Measurements from ENCODE around the gene TULP4. TPM values are rescaled to one million over a fixed set of nuclear protein-coding genes. Genes with fewer than 3 reads are reported as not detected.

The TULP4 gene, protein sequence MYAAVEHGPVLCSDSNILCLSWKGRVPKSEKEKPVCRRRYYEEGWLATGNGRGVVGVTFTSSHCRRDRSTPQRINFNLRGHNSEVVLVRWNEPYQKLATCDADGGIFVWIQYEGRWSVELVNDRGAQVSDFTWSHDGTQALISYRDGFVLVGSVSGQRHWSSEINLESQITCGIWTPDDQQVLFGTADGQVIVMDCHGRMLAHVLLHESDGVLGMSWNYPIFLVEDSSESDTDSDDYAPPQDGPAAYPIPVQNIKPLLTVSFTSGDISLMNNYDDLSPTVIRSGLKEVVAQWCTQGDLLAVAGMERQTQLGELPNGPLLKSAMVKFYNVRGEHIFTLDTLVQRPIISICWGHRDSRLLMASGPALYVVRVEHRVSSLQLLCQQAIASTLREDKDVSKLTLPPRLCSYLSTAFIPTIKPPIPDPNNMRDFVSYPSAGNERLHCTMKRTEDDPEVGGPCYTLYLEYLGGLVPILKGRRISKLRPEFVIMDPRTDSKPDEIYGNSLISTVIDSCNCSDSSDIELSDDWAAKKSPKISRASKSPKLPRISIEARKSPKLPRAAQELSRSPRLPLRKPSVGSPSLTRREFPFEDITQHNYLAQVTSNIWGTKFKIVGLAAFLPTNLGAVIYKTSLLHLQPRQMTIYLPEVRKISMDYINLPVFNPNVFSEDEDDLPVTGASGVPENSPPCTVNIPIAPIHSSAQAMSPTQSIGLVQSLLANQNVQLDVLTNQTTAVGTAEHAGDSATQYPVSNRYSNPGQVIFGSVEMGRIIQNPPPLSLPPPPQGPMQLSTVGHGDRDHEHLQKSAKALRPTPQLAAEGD (N-terminal part only)
- 1 to 10 TPM; 3.5 to 7.6 TPM for polyA plus RNA-seq

DNA sequence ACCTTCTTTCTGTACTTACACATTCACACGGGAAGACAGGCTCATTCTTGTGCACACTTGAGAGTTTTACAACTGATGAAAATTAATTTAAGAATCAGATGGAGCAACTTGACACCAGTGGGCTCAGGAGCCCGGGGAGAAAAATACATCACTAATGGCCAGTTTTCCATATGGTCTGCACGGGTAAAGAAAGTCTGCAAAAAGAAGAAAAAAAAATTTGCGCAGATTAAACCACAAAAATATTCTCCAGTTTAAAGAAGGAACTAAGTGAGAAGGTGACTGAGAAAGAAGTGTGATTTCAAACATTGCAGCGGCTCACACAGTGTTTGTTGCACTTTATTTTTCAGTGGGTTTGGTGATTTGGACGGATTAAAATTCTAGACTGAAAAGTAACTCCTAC is at the start of gene TULP4:
TULP4 (plus strand) TSS at position 301 of the 400 bp plus-strand sequence. CDS start 1,552 bp downstream, outside the sequence.
- no peaks in the 10 kb centered on the region for H3K27me3 ChIP-seq (ENCODE audit: control insufficient read depth in 1 of 2, insufficient read depth in 2 of 2, low read length in 2 of 2)
- H3K27ac ChIP-seq (ENCODE audit: low read depth in 2 of 2, low read length in 1 of 2), result no peak within 1 kb of the TSS
- peaks cover 0 to 4% of the 10 kb centered on the region in 2 donors for H3K36me3 ChIP-seq (ENCODE audit: control insufficient read depth in 2 of 2, insufficient read depth in 2 of 2, low read length in 1 of 2)
- no peaks in the 10 kb centered on the region for H3K4me1 ChIP-seq (ENCODE audit: control insufficient read depth in 2 of 2, insufficient read depth in 2 of 2, low read length in 1 of 2)
- 80 to 83% methylated on average over 6 of the region's 6 CpGs for WGBS, 2 donors
- peaks cover 0 to 2% of the 10 kb centered on the region in 2 donors for H3K9me3 ChIP-seq (ENCODE audit: control insufficient read depth in 2 of 2, insufficient read depth in 1 of 2, low read depth in 1 of 2, low read length in 1 of 2)
- H3K4me3 ChIP-seq (ENCODE audit: low read depth in 1 of 2, low read length in 2 of 2), result no peak within 1 kb of the TSS

DNA sequence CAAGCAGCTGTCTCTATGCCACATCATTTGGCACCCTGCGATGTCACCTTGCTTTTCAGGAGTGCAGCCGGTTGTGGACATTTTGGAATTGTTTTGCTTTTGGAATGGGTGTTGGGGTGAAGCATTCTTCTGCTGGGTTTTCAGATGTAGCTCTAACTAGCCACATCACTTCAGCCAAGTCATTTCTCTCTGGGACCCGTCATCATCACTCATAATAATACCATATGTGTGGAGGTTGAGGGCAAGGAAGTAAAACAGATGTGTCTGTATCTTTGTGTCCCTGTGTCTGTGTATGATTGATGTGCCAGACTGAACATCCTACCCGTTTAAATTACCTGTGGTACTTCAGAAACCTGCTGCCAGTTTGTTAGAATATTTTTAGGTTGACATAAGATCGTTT is 49.5 kb upstream of the TULP4 start:
- peaks cover 0 to 3% of the 10 kb centered on the region in 2 donors for H3K36me3 ChIP-seq (ENCODE audit: control insufficient read depth in 2 of 2, insufficient read depth in 2 of 2, low read length in 1 of 2)
- H3K4me3 ChIP-seq (ENCODE audit: low read depth in 1 of 2, low read length in 2 of 2), result no peak overlapping the region
- H3K27ac ChIP-seq (ENCODE audit: low read depth in 2 of 2, low read length in 1 of 2), result no peak overlapping the region
- no peaks in the 10 kb centered on the region for H3K4me1 ChIP-seq (ENCODE audit: control insufficient read depth in 2 of 2, insufficient read depth in 2 of 2, low read length in 1 of 2)
- H3K9me3 ChIP-seq (ENCODE audit: control insufficient read depth in 2 of 2, insufficient read depth in 1 of 2, low read depth in 1 of 2, low read length in 1 of 2), result no peaks in the 10 kb centered on the region
- WGBS, 2 donors, result 71 to 73% methylated on average over 5 of the region's 5 CpGs
- H3K27me3 ChIP-seq (ENCODE audit: control insufficient read depth in 1 of 2, insufficient read depth in 2 of 2, low read length in 2 of 2), result no peaks in the 10 kb centered on the region

DNA sequence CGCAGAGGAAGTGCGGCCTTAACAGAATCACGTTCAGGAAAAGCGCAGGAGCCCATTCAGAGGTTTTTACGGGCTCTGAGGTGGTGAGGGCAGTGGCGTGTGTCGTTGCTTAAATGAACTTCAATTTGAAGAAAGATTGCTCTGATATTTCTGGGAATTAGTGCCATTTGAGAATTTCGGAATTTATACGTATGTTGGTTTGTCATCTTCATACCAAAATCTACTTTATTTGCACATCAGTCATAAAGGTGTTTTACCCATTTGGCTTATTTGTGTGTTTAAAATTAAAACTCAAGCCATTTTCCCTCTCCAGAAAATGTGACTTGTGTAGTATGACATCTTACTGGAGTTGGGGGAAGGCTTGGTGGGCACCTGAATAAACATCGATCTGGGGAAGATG is 48.1 kb upstream of the TULP4 start:
- H3K27me3 ChIP-seq (ENCODE audit: control insufficient read depth in 1 of 2, insufficient read depth in 2 of 2, low read length in 2 of 2), result no peaks in the 10 kb centered on the region
- no peak overlapping the region for H3K27ac ChIP-seq (ENCODE audit: low read depth in 2 of 2, low read length in 1 of 2)
- 97 to 98% methylated on average over 10 of the region's 10 CpGs for WGBS, 2 donors
- H3K4me1 ChIP-seq (ENCODE audit: control insufficient read depth in 2 of 2, insufficient read depth in 2 of 2, low read length in 1 of 2), result no peaks in the 10 kb centered on the region
- H3K36me3 ChIP-seq (ENCODE audit: control insufficient read depth in 2 of 2, insufficient read depth in 2 of 2, low read length in 1 of 2), result peaks cover 0 to 3% of the 10 kb centered on the region in 2 donors
- H3K9me3 ChIP-seq (ENCODE audit: control insufficient read depth in 2 of 2, insufficient read depth in 1 of 2, low read depth in 1 of 2, low read length in 1 of 2), result no peaks in the 10 kb centered on the region
- no peak overlapping the region for H3K4me3 ChIP-seq (ENCODE audit: low read depth in 1 of 2, low read length in 2 of 2)

DNA sequence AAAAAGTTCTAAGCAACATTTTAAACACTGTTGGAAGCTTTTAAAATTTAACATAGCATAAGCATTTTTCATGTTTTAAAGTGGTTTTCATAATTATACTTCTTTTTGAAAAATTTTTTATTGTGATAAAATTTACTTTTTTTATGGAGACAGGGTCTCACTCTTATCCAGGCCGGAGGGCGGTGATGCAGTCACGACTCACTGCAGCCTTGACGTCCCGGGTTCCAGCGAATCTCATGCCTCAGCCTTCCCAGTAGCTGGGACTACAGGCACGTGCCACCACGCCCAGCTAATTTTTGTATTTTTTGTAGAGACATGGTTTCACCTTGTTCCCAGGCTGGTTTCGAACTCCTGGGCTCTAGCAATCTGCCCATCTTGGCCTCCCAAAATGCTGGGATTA is 46.1 kb upstream of the TULP4 start:
- 96 to 98% methylated on average over 9 of the region's 9 CpGs for WGBS, 2 donors
- Histone ChIP-seq H3K27me3 (ENCODE audit: control insufficient read depth in 1 of 2, insufficient read depth in 2 of 2, low read length in 2 of 2) (no peaks in the 10 kb centered on the region), H3K4me1 (ENCODE audit: control insufficient read depth in 2 of 2, insufficient read depth in 2 of 2, low read length in 1 of 2) (no peaks in the 10 kb centered on the region), H3K9me3 (ENCODE audit: control insufficient read depth in 2 of 2, insufficient read depth in 1 of 2, low read depth in 1 of 2, low read length in 1 of 2) (no peaks in the 10 kb centered on the region), H3K27ac (ENCODE audit: low read depth in 2 of 2, low read length in 1 of 2) (no peak overlapping the region), H3K4me3 (ENCODE audit: low read depth in 1 of 2, low read length in 2 of 2) (no peak overlapping the region), H3K36me3 (ENCODE audit: control insufficient read depth in 2 of 2, insufficient read depth in 2 of 2, low read length in 1 of 2) (peaks cover 0 to 3% of the 10 kb centered on the region in 2 donors)

DNA sequence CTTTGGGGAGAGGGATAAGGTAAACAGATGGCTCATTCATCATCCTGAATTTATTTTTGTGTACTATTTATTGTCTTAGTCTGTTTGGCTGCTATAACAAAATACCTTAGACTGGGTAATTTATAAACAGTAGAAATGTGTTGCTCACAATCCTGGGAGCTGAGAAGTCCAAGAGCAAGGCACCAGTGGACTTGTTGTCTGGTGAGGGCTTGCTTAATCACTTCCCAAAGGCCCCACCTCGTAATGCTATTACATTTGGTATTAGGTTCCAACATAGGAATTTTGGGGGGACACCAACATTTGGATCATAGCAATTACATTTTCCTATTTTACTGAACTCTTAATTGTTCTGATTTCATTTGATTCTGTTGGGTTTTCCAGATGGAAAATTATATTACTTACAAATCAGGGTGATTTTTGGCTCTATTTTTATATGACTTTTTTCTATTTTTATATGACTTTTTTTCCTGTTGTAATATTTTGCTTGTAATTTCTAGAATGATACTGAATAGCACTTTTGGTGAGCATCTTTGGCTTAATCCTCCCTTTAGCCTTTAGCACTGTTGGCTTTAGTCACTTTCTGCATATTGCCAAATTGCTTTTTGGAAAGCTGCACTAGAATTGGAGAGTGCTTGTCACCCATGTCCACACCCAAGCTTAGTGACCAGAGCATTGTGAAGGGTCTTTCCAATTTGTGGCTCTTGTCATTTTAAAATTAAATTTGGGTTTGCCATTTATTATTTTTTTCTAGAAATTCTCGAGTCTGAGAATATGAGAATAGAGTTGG is 43.7 kb upstream of the TULP4 start:
- Histone ChIP-seq H3K4me3 (ENCODE audit: low read depth in 1 of 2, low read length in 2 of 2) (no peak overlapping the region), H3K27me3 (ENCODE audit: control insufficient read depth in 1 of 2, insufficient read depth in 2 of 2, low read length in 2 of 2) (no peaks in the 10 kb centered on the region), H3K27ac (ENCODE audit: low read depth in 2 of 2, low read length in 1 of 2) (no peak overlapping the region), H3K4me1 (ENCODE audit: control insufficient read depth in 2 of 2, insufficient read depth in 2 of 2, low read length in 1 of 2) (no peaks in the 10 kb centered on the region), H3K9me3 (ENCODE audit: control insufficient read depth in 2 of 2, insufficient read depth in 1 of 2, low read depth in 1 of 2, low read length in 1 of 2) (no peaks in the 10 kb centered on the region), H3K36me3 (ENCODE audit: control insufficient read depth in 2 of 2, insufficient read depth in 2 of 2, low read length in 1 of 2) (no peaks in the 10 kb centered on the region)
- 67 to 72% methylated on average over 2 of the region's 2 CpGs for WGBS, 2 donors

DNA sequence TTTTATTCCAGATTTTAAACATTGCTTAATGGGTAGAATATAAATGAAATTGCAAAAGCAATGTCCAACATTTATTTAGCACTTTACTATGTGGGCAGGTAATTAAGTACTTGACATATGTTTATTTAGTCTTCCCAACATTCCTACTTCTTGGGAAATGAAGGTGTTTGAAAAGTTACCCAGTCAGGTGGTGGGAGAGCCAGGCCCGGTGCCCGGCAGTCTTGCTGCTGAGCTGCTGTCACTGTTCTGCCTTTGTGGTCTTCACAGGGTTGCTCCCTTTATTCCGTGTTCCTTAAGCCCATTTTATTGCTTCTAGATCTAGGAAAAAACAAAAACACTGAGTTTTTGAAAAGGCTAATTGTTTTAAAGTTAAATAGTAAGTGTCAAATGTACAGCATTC is 42.6 kb upstream of the TULP4 start:
- no peak overlapping the region for H3K4me3 ChIP-seq (ENCODE audit: low read depth in 1 of 2, low read length in 2 of 2)
- WGBS, 2 donors, result 86 to 89% methylated on average over 3 of the region's 3 CpGs
- no peaks in the 10 kb centered on the region for H3K27me3 ChIP-seq (ENCODE audit: control insufficient read depth in 1 of 2, insufficient read depth in 2 of 2, low read length in 2 of 2)
- no peaks in the 10 kb centered on the region for H3K9me3 ChIP-seq (ENCODE audit: control insufficient read depth in 2 of 2, insufficient read depth in 1 of 2, low read depth in 1 of 2, low read length in 1 of 2)
- H3K4me1 ChIP-seq (ENCODE audit: control insufficient read depth in 2 of 2, insufficient read depth in 2 of 2, low read length in 1 of 2), result no peaks in the 10 kb centered on the region
- no peaks in the 10 kb centered on the region for H3K36me3 ChIP-seq (ENCODE audit: control insufficient read depth in 2 of 2, insufficient read depth in 2 of 2, low read length in 1 of 2)
- H3K27ac ChIP-seq (ENCODE audit: low read depth in 2 of 2, low read length in 1 of 2), result no peak overlapping the region

DNA sequence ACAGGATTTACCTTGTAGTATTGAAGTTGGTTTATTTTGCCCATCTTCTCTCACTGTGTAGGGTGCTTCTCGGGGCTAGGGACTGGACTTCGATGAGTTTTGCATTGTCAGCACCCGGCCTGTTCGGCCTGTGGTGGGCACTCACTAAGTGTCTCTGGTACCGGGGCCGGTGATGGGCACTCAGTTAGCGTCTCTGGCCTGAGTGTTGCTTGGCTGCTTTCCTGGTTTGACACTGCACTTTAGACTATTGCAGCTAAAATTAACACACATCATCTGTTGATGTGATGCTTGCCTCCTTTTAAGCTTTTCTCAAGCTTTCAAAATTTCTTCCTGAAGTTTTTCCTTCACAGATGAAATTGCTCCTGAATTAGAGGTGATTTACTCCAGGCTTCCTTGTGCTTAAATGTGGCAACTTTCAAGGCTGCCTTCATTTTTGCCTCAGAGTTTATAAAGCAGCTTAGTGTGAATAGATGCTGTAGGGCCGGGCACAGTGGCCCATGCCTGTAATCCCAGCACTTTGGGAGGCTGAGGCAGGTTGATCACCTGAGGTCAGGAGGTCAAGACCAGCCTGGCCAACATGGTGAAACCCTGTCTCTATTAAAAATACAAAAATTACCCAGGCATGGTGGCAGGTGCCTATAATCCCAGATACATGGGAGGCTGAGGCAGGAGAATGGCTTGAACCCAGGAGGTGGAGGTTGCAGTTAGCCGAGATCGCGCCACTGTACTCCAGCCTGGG is 41.7 kb upstream of the TULP4 start:
- WGBS, 2 donors, result 87 to 88% methylated on average over 11 of the region's 11 CpGs
- H3K36me3 ChIP-seq (ENCODE audit: control insufficient read depth in 2 of 2, insufficient read depth in 2 of 2, low read length in 1 of 2), result peaks cover 0 to 3% of the 10 kb centered on the region in 2 donors
- no peaks in the 10 kb centered on the region for H3K27me3 ChIP-seq (ENCODE audit: control insufficient read depth in 1 of 2, insufficient read depth in 2 of 2, low read length in 2 of 2)
- H3K4me1 ChIP-seq (ENCODE audit: control insufficient read depth in 2 of 2, insufficient read depth in 2 of 2, low read length in 1 of 2), result no peaks in the 10 kb centered on the region
- H3K9me3 ChIP-seq (ENCODE audit: control insufficient read depth in 2 of 2, insufficient read depth in 1 of 2, low read depth in 1 of 2, low read length in 1 of 2), result no peaks in the 10 kb centered on the region
- H3K4me3 ChIP-seq (ENCODE audit: low read depth in 1 of 2, low read length in 2 of 2), result no peak overlapping the region
- no peak overlapping the region for H3K27ac ChIP-seq (ENCODE audit: low read depth in 2 of 2, low read length in 1 of 2)

DNA sequence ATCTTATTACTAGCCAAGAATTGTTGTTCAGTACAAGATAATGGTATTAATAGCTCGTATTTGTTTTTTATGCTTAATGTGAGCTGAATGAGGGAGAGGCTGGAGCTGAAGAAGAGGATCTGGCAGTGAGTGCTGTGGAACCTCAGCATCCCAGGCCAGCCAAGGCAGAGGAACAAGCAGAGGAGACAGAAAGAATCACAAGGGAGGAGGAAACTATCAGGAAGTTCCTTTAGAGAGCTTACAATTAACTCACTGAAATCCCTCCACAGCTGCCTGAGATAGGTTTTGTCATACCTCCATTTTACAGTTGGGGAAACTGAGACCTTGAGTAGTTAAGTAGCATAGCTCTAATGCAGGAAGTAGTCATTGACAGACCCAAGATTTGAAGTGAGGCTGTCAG is 39.9 kb upstream of the TULP4 start:
- no peaks in the 10 kb centered on the region for H3K4me1 ChIP-seq (ENCODE audit: control insufficient read depth in 2 of 2, insufficient read depth in 2 of 2, low read length in 1 of 2)
- H3K9me3 ChIP-seq (ENCODE audit: control insufficient read depth in 2 of 2, insufficient read depth in 1 of 2, low read depth in 1 of 2, low read length in 1 of 2), result no peaks in the 10 kb centered on the region
- no peak overlapping the region for H3K4me3 ChIP-seq (ENCODE audit: low read depth in 1 of 2, low read length in 2 of 2)
- 88 to 100% methylated on average over 1 of the region's 1 CpG for WGBS, 2 donors
- no peaks in the 10 kb centered on the region for H3K27me3 ChIP-seq (ENCODE audit: control insufficient read depth in 1 of 2, insufficient read depth in 2 of 2, low read length in 2 of 2)
- no peak overlapping the region for H3K27ac ChIP-seq (ENCODE audit: low read depth in 2 of 2, low read length in 1 of 2)
- H3K36me3 ChIP-seq (ENCODE audit: control insufficient read depth in 2 of 2, insufficient read depth in 2 of 2, low read length in 1 of 2), result peaks cover 0 to 3% of the 10 kb centered on the region in 2 donors

DNA sequence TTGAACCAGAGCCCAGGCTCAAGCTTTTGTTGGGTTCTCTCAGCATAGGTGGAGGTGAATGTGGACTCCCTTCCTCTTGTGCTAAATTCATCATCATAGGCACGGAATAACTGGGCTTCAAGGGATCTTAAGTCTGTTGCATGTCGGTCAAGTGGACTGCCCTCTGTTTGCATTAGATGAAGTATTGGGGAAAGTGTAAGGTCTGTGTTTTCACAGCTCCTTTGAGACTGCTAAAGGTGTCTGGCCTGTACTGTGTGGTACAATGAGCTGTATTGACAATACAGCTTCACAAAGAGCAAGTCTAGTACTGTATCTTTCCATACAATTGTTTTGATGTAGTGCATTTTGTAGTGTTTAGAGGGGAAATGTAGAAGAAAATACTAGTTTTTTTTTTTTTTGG is 34.3 kb upstream of the TULP4 start:
- Histone ChIP-seq H3K27ac (ENCODE audit: low read depth in 2 of 2, low read length in 1 of 2) (no peak overlapping the region), H3K36me3 (ENCODE audit: control insufficient read depth in 2 of 2, insufficient read depth in 2 of 2, low read length in 1 of 2) (peaks cover 0 to 3% of the 10 kb centered on the region in 2 donors), H3K27me3 (ENCODE audit: control insufficient read depth in 1 of 2, insufficient read depth in 2 of 2, low read length in 2 of 2) (no peaks in the 10 kb centered on the region), H3K4me1 (ENCODE audit: control insufficient read depth in 2 of 2, insufficient read depth in 2 of 2, low read length in 1 of 2) (no peaks in the 10 kb centered on the region), H3K9me3 (ENCODE audit: control insufficient read depth in 2 of 2, insufficient read depth in 1 of 2, low read depth in 1 of 2, low read length in 1 of 2) (no peaks in the 10 kb centered on the region), H3K4me3 (ENCODE audit: low read depth in 1 of 2, low read length in 2 of 2) (no peak overlapping the region)
- 78 to 92% methylated on average over 2 of the region's 2 CpGs for WGBS, 2 donors
